Fibroblast of skin of left biceps (primary cell): ENCODE data around the gene FBXO34.

Source experiments
- DNase-seq, 2 experiments: peaks; one replicate each; pipeline ENCODE4 v3.0.0-alpha.2; 2013; ENCODE audit warnings: low read depth in 2 of 2

Gene FBXO34

GRCh38 chr14:55383541-55384140 lies 112.4 kb downstream of the FBXO34 start:
- no peak for DNase-seq

GRCh38 chr14:55384536-55384935 lies 113.3 kb downstream of the FBXO34 start:
- no peak for DNase-seq

DNA sequence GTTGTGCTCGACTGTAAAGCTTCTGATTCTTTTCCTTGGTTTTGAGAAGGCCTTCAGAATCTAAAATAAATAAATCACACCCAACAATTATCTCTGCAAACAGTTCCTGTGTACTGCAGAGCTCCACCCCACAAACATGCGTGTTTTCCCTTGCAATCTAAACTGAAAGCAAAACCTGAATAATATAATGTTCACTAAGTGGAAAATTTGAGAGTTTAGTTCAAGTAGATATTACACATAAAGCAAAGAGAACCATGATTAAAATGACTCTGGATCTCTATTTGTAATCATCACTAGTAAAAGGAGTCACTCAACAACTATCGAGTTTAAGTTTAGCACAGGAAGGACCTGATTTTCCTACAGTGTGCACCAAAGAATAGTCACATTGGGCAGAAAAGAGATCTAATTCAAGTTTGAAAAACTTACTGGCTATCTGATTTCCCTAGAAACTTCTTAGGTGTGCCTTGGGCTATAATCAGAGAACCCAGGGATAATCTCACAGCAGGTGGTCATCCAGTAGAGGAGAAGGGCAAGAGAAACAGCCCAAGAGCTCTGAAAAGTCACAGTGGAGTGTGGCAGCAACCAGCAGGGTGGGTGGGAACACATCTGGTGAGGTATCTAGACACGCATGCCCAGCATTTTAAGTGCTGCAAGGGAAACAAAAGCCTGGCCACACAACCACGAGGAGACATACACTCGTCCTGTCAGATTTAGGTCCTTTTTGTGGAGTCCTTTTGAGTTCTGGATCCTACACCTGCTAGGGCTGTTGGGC lies 115.0 kb downstream of the FBXO34 start:
- DNase-seq: no peak

DNA sequence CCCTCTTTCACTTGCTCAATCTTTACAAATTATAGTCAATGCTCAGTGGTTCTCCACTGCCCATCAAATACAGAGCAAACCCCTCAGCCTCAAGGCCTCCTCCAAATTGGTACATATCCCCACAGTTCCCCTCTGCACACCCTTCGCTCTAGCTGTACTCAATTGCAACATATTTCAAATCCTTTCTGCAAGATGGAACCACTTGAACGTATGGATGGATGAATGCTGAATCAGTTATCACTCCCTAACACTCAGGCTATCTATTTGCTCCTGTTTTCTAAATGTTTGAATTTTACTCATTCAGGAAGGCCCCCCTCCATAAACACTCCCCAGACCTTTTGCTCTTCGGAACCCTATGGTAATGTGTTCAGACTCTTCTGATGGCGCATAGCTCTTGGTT lies 115.9 kb downstream of the FBXO34 start:
- no peak for DNase-seq

DNA sequence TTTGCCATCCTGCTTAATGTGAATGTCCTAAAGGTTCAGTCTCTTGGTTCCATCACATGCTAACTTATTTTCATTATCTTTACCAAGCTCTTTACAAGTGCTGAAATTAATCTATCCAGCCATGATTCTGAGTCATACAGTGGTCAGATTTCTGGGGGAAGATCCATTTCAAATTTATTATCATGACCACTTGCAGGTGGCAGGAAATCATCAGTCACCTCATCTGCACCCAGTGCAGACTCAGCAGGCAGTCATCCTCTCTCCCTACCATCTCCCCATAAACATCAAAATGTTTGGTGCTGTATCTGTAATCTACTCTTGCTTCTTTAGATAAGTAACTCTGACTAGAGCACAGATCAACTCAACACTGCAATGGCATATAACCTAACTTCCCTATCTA lies 116.9 kb downstream of the FBXO34 start:
- peak in 1 of 2 experiments; percentile 5 for DNase-seq

- peak in 1 of 2 experiments; percentile 13 for DNase-seq
Measured at GRCh38 chr14:55389330-55389729, 118.1 kb downstream of the FBXO34 start.

DNA sequence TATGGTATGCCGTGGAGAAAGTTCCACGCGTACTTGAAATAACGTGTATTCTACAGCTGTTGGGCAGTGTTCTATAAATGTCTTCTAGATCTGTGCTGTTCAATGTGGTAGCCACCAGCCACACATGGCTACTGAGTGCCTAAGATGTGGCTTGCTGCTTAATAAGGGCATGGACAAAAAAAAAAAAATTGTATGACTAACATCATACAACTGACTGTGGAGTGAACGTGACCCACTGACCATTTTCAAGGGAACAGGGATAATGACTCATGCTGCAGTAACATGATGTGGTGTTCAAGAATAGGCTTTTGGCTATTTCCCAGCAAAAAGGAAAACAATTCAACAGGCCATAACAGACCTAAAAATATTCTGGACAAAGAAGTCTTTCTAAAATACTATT lies 127.5 kb downstream of the FBXO34 start:
- DNase-seq: peak; percentile 83 to 84

DNA sequence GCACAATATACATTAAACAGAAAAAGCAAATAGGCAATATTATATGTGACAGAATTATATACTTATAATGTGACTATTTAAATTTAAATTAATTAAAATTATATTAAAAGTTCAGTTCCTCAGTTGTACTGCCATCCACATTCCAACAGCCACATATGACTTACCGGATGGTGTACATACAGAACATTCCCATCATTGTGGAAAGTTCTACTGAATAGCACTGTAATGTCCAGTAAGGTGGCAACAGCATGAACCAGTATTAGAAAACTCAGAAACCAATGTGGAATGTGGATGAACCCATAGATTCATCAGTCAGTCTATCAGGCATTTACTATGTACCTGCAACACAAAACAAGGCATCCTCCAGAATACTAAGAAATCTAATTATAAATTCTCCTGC lies 128.0 kb downstream of the FBXO34 start:
- no peak for DNase-seq

DNA sequence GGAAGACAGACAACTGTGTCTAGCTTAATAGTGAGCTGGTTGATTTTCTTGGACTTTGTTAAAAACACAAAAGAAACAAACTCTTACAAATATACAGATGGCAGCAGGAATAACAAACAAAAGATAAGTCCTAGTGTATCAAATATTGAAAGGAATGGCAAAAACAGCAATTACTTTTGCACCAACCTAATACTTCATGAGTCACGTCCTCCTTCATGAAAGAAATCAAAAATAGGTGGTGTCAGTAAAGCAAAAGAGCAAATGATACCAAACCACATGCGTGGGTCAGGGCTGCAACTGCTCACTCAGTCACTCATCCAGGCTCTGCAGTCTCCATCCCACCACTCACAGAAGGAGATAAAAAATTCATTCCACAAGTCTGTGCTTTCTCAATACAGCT lies 128.6 kb downstream of the FBXO34 start:
- no peak for DNase-seq

DNA sequence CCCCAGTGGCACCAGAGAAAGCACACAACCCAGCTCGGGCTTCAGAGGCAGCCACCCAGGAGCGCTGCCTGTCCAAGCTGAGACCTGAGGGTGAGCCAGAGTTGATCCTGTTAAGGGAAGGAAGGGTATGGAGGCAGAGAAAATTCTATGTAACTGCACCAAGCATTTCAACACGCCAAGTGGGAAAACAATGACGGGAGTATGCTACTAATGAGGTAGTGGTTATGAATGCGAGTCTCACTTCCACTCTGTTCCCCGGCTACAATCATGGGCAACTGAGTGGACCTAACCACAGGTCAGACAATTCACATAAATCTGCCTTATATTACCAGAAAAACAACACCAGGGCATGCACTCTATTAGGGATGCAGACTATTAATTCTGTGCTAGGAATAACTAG lies 130.5 kb downstream of the FBXO34 start:
- no peak for DNase-seq
